Fibroblast of the aortic adventitia (primary cell): ENCODE measurements around the gene CHSY3. TPM values are rescaled to one million over a fixed set of nuclear protein-coding genes. Genes with fewer than 3 reads are reported as not detected.

Experiments
- DNase-seq: peaks from one replicate; pipeline ENCODE4 v3.0.0-alpha.2; 2010; ENCODE audit warnings: low read depth
- H3K4me3 ChIP-seq: 2 replicates; pipeline ENCODE4 v1.5.1; 2011; ENCODE audit warnings: low read depth, mild to moderate bottlenecking, control low read depth, low read length, moderate library complexity
- total RNA-seq: library from RNA; depleted of rRNA; stranded (reverse); fragments of >200 nt; gene quantifications from 2 replicates; pipeline ENCODE4 v1.2.3, GENCODE V29; 2012; ENCODE audit warnings: low replicate concordance
- TF ChIP-seq, protein P1 (sequence below): IDR thresholded peaks from 2 replicates; pipeline ENCODE4 v1.5.1; 2011; ENCODE audit warnings: mild to moderate bottlenecking, low read length, control low read depth, inconsistent platforms; ENCODE audit not compliant: insufficient read depth

The CHSY3 gene
- total RNA-seq, 1 donor = 2.9 TPM

GRCh38 chr5:130068101-130068500, 163.8 kb downstream of the CHSY3 start:
- no peak overlapping the region for H3K4me3 ChIP-seq
- TF ChIP-seq, protein P1, sequence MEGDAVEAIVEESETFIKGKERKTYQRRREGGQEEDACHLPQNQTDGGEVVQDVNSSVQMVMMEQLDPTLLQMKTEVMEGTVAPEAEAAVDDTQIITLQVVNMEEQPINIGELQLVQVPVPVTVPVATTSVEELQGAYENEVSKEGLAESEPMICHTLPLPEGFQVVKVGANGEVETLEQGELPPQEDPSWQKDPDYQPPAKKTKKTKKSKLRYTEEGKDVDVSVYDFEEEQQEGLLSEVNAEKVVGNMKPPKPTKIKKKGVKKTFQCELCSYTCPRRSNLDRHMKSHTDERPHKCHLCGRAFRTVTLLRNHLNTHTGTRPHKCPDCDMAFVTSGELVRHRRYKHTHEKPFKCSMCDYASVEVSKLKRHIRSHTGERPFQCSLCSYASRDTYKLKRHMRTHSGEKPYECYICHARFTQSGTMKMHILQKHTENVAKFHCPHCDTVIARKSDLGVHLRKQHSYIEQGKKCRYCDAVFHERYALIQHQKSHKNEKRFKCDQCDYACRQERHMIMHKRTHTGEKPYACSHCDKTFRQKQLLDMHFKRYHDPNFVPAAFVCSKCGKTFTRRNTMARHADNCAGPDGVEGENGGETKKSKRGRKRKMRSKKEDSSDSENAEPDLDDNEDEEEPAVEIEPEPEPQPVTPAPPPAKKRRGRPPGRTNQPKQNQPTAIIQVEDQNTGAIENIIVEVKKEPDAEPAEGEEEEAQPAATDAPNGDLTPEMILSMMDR = no peak
- DNase-seq = no peak

DNA sequence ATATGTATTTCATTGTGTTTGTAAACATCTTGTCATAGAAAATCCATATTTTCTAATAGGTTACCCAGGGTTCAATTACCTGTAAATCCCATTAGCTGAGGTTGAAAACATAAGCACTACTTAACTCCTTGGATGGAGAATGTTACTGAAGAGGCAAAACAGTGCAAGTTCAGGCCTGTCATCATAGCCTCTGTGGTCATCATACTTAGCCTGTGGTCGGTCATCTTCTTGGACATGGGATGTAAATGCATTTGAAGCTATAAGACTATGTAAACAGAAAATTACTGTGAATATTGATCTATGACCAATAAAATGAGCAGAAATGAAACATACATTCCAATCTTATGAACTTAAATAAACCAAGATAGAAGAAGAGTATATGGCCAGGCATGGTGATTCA, 164.7 kb downstream of the CHSY3 start:
- no peak for DNase-seq
- H3K4me3 ChIP-seq = no peak overlapping the region
- TF ChIP-seq, protein P1 = no peak

- no peak for DNase-seq
- H3K4me3 ChIP-seq = no peak overlapping the region
- TF ChIP-seq, protein P1 = no peak
Measured at GRCh38 chr5:130074820-130075219, 170.6 kb downstream of the CHSY3 start.

- DNase-seq = no peak
- TF ChIP-seq, protein P1 = no peak
- no peak overlapping the region for H3K4me3 ChIP-seq
Measured at GRCh38 chr5:130077007-130077406, 172.7 kb downstream of the CHSY3 start.

DNA sequence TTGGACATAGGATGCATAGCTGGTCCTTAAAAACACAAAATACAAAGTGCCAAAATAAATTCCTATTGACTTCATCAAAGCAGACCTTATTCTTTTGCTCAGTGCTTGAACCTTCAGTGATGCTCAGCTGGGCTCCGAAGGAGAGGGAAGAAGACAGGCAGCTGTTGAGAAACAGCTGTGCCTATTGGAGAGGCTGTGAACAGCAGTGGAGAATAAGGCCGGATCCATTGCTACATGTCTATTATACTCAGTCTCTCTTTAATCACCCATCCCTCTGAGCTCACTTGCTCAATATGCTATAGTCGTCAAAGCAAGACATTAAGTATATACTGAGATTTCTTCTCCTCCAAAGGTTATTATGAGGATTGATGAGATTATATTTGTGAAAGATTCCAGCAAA, 174.4 kb downstream of the CHSY3 start:
- TF ChIP-seq, protein P1 = no peak

DNA sequence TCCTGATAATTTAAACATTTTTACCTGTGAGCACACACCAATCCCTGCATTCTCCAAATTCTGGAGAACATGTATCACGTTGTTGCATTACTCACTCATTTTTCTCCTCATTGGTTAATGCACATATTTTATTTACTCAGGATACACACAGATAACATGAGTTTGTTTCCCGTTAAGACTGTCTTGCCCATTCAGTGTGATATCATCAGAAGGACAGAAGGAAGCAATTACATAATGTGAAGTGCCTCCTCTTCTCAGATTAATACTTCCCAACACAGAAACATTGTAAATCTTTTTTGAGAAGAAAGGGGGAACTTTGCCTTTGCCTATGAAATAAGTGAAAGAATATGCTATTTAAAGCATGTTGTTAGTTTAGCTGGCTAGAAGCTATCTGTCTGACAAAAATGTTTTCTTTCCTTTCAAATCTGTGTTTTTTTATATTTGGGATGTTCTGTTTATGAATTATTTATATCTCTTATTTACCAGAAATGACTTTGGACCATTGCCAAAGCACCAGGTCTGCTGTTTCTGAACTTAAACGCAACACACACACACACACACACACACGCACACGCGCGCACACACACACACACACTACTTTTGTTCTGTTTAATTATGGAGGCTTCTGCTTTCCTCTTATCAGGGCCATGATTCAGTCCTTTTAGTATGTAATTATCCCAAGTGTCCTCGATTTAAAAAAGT, 186.5 kb downstream of the CHSY3 start:
- no peak for DNase-seq
- H3K4me3 ChIP-seq = no peak overlapping the region
- TF ChIP-seq, protein P1 = no peak

More for the DNA sequence above, 174.4 kb downstream of the CHSY3 start:
- H3K4me3 ChIP-seq = no peak overlapping the region
- DNase-seq = no peak

GRCh38 chr5:130092991-130093390, 188.7 kb downstream of the CHSY3 start:
- TF ChIP-seq, protein P1 = no peak
- no peak overlapping the region for H3K4me3 ChIP-seq
- DNase-seq = peak; percentile 8
